CD4-positive, alpha-beta T cell treated with Interleukin-12 subunit alpha and Interleukin-12 subunit beta, for 1 hour (primary cell): ENCODE measurements around the gene CD28.

Experiments used
- DNase-seq: peaks from one replicate; pipeline ENCODE4 v3.0.0-alpha.2; 2020

Gene CD28

GRCh38 chr2:203719456-203720410 is 13.3 kb downstream of the CD28 start:
- peak; percentile 80 for DNase-seq

- DNase-seq, result no peak
Measured at GRCh38 chr2:203720915-203721672, 14.7 kb downstream of the CD28 start.

DNA sequence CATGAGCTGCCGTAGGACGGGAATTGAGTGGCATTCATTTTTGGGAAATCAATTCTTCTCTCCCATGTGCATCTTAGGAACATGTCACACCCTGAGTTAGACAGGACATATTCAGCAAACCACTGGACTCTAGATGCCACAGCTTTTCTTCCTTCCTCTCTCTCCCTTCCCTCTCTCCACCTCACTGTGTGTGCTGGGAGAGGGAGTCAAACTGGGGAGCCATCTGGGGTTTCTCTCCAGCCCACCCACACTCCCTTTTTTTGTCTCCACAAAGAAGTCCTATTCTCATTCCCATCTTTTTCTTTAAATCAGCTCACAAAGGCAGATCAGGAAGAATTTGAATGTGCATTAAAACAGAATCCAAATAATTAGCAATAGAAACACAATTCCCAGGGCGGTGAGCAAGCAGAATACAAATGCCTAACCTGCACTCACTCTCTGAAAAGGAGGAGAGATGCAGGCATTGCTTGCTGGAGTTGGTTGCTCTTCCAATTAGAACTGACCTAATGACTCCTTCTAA is 15.4 kb downstream of the CD28 start:
- no peak for DNase-seq

DNA sequence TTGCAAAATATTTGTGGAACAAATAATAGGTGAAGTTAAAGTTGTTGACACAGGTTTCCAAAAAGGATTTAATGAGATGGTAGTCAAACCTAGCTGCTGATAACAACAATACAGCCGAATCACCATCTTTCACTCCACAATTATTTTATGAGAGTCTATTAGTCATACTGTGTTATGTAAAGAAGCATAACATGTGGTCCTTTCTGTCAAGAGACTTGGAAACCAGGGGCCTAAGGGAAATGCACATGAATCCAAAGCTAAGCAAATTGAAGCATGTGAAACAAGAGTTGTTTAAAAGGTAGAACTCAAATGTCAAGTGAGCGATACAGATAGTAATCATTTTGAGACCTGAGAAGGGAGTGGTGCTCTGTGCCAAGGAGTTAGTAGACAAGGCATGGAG is 16.0 kb downstream of the CD28 start:
- DNase-seq, result no peak

DNA sequence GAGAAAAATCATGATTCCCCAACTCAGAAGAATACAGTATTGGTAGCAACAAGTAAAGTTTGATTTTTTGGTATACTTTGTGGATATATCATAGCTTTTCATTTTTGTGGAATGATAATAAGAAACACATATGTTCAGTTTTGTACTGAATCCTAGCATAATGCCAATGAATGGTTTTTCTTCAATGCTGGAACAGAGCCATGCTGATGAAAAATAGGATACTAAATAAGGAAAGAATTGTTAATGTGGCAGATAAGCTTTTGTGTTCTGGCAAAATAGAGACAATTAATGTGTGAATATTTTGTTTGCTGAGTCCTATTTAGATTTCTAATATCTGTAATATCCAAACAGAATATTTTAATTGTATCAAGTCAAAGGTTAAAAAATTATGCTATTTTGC is 21.9 kb downstream of the CD28 start:
- DNase-seq, result no peak

- DNase-seq, result no peak
Measured at GRCh38 chr2:203730076-203730729, 23.8 kb downstream of the CD28 start.

DNA sequence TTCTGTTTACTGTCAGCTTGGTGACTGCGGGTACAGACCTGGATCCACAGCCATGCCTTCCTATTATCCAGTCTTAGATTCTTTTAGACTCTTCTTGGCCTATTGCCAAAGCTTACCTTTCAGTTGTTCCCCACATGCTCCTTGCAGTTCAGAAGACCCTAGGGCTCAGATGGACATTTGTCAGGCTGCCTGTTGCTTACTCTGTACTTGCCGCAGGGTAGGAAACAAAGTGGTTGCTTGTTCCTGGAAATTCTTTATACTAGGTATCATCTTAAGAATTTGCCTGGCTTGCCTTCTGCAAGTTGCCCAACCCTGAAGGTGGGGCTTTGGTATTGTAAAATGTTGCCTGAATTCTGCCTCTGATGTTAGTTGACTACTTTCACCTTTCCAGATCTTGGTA is 24.4 kb downstream of the CD28 start:
- no peak for DNase-seq

DNA sequence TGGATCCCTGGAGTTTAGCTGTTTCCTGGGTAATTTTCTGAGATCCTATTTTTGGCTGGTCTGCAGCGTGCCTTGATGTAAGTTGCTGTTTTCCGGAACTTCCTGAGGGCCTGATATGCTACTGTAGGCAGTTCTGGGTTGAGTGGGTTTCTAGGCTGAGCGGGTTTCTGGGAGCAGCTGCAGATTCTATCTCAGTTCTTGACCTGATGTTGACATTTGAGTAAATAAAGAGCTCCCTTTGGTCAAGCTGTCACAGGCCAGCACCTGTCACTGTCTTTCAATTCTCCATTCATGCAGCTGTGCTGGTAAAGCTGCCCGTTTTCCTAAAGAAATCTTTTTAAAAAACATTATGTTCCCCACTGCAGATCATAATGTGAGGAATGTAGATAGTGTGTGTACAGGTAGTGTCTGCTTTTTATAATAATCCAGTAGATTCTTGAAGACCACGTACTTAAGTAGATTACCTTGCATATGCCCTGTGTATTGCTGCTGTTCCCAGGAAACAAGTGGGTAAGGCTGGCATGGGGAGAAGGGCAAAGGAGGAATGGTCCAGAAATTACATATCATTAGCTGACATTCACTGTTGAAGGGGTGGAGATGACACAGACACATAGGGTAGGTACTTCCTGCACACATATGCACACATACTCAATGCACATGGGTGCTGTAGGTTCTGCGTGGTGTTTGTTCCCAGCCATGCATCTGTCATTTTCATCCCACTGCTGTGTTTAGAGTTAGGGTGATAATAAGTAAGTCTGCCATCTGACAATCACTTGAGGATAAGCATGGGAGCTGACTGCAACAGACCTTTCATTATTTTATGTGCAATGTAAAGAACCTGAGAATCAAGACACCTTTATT is 25.9 kb downstream of the CD28 start:
- no peak for DNase-seq

DNA sequence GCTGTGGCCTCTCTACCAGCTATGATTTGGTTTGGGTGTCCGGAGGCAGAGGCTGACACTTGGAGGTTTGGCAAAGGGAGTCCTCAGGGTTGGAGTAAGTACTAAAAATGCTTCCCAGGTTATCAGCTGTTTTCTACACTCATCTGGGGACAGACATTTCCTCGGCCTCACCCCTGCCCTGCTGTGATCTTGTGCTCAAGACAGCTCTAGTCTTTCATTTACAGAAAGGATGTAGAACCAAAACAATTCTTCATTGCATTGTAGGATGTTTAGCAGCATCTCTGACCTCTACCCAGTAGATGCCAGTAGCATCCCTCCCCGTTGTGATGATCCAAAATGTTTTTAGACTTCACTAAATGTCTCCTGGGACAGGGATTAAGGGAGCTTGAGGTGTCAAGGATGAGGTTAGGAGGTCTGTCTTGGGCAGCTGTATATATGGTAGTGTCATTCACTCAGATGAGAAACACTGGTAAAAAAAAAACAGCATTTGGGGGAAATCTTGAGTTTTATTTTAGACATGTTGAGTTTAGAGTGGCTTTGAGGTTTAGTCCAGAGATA is 26.6 kb downstream of the CD28 start:
- no peak for DNase-seq

DNA sequence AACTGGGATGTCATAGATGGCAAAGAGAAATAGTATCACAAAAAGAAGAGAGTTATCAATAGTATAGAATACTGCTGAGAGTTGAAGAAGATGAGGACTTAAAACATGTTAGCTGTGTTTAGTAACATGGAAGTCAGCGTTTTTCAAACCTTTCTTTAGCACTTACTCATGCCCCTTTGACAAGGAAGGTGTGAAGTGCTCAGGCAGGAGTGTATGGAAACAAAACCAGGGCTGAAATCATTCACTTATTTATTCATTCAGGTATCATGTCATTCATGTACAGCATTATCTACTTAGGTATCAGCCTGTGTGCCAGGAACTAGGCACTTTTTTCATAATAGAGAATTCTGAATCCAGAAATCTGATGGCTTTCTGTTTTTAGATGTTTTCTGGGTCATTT is 27.2 kb downstream of the CD28 start:
- no peak for DNase-seq

DNA sequence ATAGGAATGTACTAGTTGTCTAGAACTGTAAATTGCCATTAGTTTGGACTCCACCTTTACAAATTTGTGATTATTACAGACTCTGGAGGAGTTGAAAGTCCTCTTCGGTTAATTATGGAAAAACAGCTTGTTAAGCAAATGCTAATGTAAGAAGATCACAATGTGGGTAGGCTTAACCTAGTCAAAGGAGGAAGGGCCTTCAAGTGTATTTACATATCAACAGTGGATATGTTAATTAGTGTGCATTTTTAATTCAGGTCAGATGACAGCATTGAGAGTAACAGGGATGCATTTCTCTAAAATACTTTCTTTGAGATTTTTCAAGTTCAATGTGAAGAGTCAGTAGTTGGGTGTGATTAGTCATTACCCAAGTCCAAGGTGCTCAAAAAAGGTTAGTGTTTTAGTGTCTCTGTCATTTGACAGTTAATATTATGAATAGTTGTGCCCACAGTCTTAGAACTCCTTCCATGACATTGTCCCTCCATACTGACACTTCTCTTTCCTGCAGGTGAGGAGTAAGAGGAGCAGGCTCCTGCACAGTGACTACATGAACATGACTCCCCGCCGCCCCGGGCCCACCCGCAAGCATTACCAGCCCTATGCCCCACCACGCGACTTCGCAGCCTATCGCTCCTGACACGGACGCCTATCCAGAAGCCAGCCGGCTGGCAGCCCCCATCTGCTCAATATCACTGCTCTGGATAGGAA is 28.0 kb downstream of the CD28 start:
- no peak for DNase-seq

GRCh38 chr2:203737360-203737759 is 30.9 kb downstream of the CD28 start:
- DNase-seq, result no peak

GRCh38 chr2:203739351-203739750 is 32.9 kb downstream of the CD28 start:
- peak; percentile 45 for DNase-seq

- DNase-seq, result peak; percentile 79
Measured at GRCh38 chr2:203740871-203741281, 34.4 kb downstream of the CD28 start.

- no peak for DNase-seq
Measured at GRCh38 chr2:203741566-203741965, 35.1 kb downstream of the CD28 start.

DNA sequence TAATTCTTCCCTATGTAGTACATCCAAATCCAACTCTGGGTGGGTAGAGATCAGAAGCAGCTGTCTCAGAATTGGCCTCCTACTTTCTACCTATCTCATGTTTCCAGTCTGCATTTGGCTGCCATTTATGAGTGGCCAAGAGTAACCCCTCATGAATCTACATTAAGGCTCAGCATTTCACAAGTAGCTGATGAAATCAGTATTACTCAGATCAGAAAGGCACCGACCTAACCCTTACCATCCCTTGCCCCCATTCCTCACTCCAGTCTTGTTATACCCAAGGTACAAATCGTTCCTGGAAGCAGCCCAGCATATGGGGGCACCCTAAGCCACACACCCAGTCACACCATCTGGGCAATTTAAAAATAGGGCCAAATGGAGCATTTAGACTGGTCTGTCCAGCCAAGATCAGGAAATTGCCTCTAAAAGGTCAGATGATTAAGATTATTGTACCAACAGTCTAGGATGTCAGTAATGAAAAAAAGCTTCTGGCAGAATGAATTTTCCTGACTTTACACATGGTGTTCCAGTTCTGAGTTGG is 37.1 kb downstream of the CD28 start:
- no peak for DNase-seq

DNA sequence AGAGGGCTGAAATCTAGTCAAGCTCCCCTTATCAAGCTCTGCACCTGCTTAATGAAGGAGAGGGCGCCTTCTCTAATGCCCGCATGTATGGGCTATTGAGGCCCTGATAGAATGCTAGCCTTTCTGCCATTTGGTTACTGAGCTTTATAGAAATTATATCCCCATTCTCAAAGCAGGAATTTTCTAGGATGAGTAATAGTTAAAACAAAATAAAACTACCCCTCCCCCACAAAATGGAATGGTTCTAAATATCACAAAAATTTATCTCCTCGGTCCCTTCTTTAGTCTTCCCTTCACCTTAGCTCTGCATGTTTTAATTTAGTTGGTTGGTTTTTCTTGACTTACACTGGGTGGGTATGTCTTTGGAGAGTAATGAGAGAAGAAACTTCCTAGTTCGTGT is 37.7 kb downstream of the CD28 start:
- DNase-seq, result no peak

- no peak for DNase-seq
Measured at GRCh38 chr2:203745267-203745666, 38.8 kb downstream of the CD28 start.

DNA sequence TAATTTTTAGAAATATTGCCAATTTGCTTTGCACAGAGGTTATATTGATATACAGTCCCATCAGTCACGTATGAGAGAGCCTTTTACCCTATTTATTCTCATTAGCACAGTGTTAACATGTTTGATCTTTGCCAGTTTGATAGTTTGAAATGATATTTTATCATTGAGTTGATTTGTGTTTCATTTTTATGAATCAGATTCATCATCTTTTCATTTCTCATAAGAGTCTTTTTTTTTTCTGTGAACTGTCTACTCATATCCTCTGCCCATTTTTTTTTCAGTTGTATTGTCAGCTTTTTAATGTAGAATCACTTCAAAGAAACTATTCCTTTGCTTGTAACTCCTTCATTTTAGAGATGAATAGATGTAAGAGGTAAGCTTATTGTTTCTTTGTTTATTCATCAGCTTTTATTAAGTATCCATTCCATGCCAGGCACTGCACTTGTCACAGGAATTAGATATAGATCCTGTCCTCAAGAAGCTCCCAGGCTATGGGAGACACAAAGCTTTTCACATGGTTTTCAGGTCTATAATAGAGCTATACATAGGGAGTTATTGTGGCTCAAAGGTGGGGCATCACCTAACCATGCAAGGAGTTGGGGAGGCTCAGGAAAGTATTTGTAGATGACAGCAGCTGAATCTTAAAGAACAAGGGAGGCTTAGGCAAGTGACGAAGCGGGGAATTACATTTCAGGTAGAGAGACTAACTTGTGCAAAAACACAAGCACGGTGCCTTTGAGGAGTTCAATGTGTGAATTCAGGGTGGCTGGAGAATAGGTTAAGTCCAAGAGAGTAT is 42.1 kb downstream of the CD28 start:
- no peak for DNase-seq
